Dermis blood vessel endothelial cell (primary cell): ENCODE data around the gene KCNMA1. TPM values are rescaled to one million over a fixed set of nuclear protein-coding genes. Genes with fewer than 3 reads are reported as not detected.

Experiments
- DNase-seq: peaks from one replicate; pipeline ENCODE4 v3.0.0; 2010
- total RNA-seq: library from RNA; depleted of rRNA; stranded (reverse); fragments of >200 nt; gene quantifications from 2 replicates; pipeline ENCODE4 v1.2.3, GENCODE V29; 2014

KCNMA1 gene
- total RNA-seq, 1 donor from 2014 or later = under 0.01 TPM

GRCh38 chr10:76916536-76916935 lies 721.1 kb downstream of the KCNMA1 start:
- DNase-seq = no peak

DNA sequence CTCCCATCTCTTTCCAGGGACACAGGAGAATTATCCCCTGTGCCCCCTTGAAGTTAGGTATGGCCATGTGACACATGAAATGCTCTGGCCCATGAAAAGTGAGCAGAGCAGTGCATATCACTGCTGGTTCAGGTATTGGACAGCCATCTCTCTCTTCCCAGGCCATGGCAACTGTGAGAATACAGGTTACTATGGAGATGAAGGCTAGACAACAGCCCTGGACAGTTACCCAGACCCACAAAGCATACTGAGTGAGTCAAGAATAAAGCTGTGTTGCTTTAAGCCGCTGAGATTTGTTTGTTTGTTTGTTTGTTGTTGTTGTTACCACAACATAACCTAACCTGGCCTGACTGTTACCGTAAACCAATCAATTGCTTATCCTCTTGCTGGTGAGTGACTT lies 722.3 kb downstream of the KCNMA1 start:
- DNase-seq = no peak

GRCh38 chr10:76911184-76911583 lies 726.4 kb downstream of the KCNMA1 start:
- DNase-seq = no peak

- no peak for DNase-seq
Observed at GRCh38 chr10:76910184-76910962, 727.2 kb downstream of the KCNMA1 start.

- no peak for DNase-seq
Observed at GRCh38 chr10:76906256-76906655, 731.4 kb downstream of the KCNMA1 start.

- no peak for DNase-seq
Observed at GRCh38 chr10:76905251-76905650, 732.4 kb downstream of the KCNMA1 start.

GRCh38 chr10:76903387-76903945 lies 734.1 kb downstream of the KCNMA1 start:
- no peak for DNase-seq

GRCh38 chr10:76902949-76903348 lies 734.7 kb downstream of the KCNMA1 start:
- no peak for DNase-seq

GRCh38 chr10:76901701-76902100 lies 735.9 kb downstream of the KCNMA1 start:
- no peak for DNase-seq

GRCh38 chr10:76899490-76899889 lies 738.1 kb downstream of the KCNMA1 start:
- DNase-seq = no peak

DNA sequence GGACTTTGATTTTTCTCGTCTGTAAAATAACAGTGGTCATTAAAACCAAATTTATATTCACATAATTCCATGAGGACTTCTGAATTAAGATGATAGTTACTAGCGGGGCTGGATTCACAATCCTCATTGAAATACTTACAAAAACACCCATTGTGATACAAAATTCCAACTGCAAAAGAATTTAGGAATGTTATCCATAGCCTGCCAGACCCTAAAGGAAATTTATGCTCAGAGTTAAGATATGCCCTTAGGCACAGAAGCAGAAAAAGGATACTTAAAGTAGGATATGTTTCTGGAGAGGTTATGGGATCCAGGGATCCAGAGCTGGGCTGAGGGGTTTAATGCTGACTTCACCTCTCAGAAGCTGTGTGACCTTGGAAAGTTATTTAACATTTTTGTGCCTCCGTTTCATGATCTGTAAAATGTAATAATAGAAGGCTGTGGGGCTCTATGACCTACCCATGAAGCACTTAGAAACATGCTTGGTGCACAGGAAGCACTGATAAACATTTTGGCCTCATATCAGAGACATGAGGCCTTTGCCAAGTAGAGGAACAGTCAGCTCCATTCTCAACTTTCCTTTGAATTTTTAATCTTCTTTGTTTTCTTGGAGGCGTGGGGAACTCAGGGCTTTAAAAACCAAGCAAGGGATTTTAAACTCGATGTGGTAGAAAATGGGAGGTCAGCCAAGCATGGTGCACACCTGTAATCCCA lies 744.7 kb downstream of the KCNMA1 start:
- no peak for DNase-seq

DNA sequence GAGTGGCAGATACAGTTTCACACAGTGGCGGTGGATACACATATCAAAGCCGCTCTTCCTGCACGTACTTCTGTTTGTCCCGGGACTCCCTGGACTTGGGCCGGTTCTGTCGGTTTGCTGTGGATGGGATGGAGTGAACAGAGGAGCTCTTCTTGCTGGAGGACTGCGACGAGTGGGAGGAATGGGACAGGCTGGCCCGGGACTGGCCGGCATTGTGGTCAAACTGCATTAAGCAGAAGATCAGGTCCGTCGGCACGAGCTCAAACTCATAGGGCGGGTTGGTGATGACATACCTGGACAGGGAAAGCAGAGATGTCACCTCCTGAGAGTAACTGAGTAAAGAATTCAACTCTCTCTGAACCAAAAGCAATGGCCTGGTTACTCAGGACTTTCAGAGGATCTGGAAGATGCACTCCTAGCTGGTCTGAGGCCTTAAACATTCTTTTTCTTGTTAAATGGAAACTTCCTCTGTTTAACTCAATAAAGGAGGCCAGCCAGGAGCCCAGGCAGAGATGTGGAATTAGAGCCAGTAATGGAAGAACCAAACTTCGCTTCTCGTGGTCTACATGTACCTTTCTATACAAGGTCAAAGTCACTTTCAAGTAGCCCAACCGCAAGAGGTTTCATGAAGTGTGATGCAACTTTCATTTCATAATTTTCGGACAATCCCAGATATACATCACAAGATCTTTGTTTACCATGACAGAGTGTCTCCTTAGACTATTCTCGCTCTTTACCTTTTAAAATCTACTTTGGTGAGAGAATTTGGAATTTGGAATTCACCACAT lies 750.2 kb downstream of the KCNMA1 start:
- no peak for DNase-seq

DNA sequence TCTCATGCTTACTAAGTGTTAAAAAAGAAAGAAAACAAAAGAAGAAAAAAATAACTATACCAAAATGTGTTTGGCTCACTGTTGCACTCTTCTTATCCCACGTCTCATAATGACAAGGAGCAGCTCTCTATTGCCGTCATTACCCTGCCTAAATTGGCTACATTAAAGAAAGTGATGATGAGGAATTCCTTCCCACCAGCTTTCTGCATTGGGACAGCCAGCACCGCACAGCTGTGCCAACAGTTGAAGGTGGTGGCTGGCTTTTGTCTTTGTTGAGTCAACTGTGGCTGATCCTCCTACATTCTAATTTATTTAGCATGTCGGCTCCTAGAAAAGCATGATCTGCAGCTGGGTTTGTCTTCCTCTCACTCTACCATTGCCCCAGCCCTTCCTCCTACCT lies 751.8 kb downstream of the KCNMA1 start:
- no peak for DNase-seq

- DNase-seq = no peak
Observed at GRCh38 chr10:76884673-76885275, 752.8 kb downstream of the KCNMA1 start.

- no peak for DNase-seq
Observed at GRCh38 chr10:76883596-76883995, 754.0 kb downstream of the KCNMA1 start.

DNA sequence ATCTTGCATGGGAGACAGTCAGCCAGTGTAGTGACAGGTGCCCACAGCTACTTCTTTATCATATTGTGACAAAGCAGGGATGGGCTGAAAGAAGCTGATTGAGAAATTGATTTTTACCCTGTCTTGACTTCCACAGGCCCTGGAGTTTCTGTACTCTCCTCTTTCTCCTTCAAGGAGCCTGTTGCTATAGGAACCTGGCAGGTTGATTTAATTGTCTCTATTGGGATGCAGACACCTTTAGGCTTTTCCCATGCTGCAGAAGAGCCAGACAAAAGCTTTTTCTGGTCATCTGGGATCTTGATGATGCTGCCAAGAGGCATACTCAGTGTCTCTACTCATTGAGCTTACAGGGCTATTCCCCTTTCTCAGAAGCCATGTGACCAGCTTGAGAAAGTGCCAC lies 754.8 kb downstream of the KCNMA1 start:
- no peak for DNase-seq

DNA sequence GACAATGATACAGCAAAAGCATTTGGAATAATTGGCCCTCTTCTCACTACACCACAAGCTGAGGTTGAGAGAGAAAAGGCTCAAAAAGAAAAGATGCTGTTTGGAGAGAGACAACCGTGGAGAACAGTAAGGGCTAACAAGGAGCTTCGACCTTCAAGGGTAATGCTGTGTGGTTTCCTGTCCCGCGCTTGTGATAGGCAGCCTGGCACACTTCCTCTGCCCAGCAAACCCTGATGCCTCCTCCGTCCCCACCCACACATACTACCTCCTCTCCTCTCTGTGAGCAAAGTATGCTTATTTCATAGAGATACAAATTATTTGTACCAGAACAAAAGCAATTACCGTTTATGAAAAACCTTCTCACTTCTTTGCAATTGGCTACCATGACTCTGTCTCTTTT lies 755.4 kb downstream of the KCNMA1 start:
- DNase-seq = no peak

- no peak for DNase-seq
Observed at GRCh38 chr10:76881477-76882220, 756.0 kb downstream of the KCNMA1 start.

- no peak for DNase-seq
Observed at GRCh38 chr10:76880931-76881330, 756.7 kb downstream of the KCNMA1 start.

- DNase-seq = no peak
Observed at GRCh38 chr10:76879116-76879913, 758.3 kb downstream of the KCNMA1 start.

DNA sequence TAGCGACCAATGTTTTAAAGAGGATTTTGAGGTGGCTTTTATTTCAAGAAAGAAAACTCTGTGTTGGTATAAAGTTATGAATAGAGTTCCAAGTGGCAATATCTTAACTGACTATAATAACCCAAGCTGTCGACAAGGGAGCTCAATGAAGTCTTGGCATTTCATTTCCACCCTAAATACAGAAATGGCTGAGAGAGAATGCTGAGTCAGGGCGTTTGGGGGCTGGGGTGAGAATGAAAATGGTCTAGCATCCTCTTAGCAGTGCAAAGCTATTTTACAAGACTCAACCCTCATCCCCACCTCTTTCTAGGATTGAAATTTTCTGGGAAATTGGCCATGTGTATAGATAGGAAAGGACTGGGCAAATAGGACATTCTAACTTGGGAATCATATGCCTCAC lies 759.1 kb downstream of the KCNMA1 start:
- no peak for DNase-seq
